Natural killer cell (primary cell): ENCODE measurements around the gene PADI1. TPM values are rescaled to one million over a fixed set of nuclear protein-coding genes. Genes with fewer than 3 reads are reported as not detected.

ENCODE experiments used
- ATAC-seq, 3 donors: fragments of 150-1000 bp in 2 of 3; fragments of 200-7000 bp in 1 of 3; cut with Tn5 transposase; 1 replicate in 1 of 3; 2 replicates in 2 of 3; pipeline ENCODE4 v1.10.0; 2021; ENCODE audit warnings: mild to moderate bottlenecking in 2 of 3, moderate library complexity in 2 of 3
- DNase-seq, 2 donors: peaks; one replicate each; pipeline versions ENCODE4 v3.0.0 to v3.0.0-alpha.2; 2013 to 2021; ENCODE audit warnings: mixed read lengths in 1 of 2
- H3K27ac ChIP-seq: one replicate; pipeline ENCODE4 v1.5.1; 2013; ENCODE audit warnings: mild to moderate bottlenecking, low read length
- H3K27me3 ChIP-seq: one replicate; pipeline ENCODE4 v1.6.1; 2013; ENCODE audit warnings: low read length; ENCODE audit not compliant: control insufficient read depth, insufficient read depth
- H3K36me3 ChIP-seq: one replicate; pipeline ENCODE4 v1.6.1; 2013; ENCODE audit warnings: low read length; ENCODE audit not compliant: control insufficient read depth, insufficient read depth
- H3K4me1 ChIP-seq: one replicate; pipeline ENCODE4 v1.6.1; 2013; ENCODE audit warnings: low read length; ENCODE audit not compliant: control insufficient read depth, insufficient read depth
- H3K4me3 ChIP-seq: one replicate; pipeline ENCODE4 v1.5.1; 2013; ENCODE audit warnings: low read length
- H3K9me3 ChIP-seq: one replicate; pipeline ENCODE4 v1.6.1; 2013; ENCODE audit warnings: low read length; ENCODE audit not compliant: control insufficient read depth, insufficient read depth
- H3K27ac Mint-ChIP-seq, 2 donors: one replicate each; pipeline ENCODE4 v1.8.0; 2022; ENCODE audit warnings: mild to moderate bottlenecking in 2 of 2, mixed read lengths in 2 of 2, moderate library complexity in 1 of 2
- H3K27me3 Mint-ChIP-seq, 2 donors: one replicate each; pipeline ENCODE4 v1.8.0; 2022; ENCODE audit warnings: low read depth in 2 of 2, mixed read lengths in 2 of 2
- H3K36me3 Mint-ChIP-seq: one replicate; pipeline ENCODE4 v1.8.0; 2022; ENCODE audit warnings: mixed read lengths
- H3K4me1 Mint-ChIP-seq, 2 donors: one replicate each; pipeline ENCODE4 v1.8.0; 2022; ENCODE audit warnings: mixed read lengths in 2 of 2
- H3K4me3 Mint-ChIP-seq: one replicate; pipeline ENCODE4 v1.8.0; 2022; ENCODE audit warnings: mild to moderate bottlenecking, moderate library complexity, mixed read lengths
- H3K9me3 Mint-ChIP-seq, 2 donors: one replicate each; pipeline ENCODE4 v1.8.0; 2022; ENCODE audit warnings: mixed read lengths in 2 of 2
- CTCF ChIP-seq: fragments of 200-600 bp; IDR thresholded peaks from one replicate; pipeline ENCODE4 v1.8.0; 2022; ENCODE audit warnings: antibody characterized with exemption
- WGBS: methylation state at CpG from one replicate; pipeline ENCODE4 v1.1.7; 2013; ENCODE audit warnings: missing lambda C conversion rate; ENCODE audit not compliant: insufficient coverage; 5-methylcytosine and 5-hydroxymethylcytosine counted together
- intact Hi-C: fragments of 100-400 bp; cut with micrococcal nuclease; formaldehyde crosslinking; loops from one replicate; pipeline ENCODE4 v1.14.2; 2022
- total RNA-seq, 4 donors: library from RNA; stranded (reverse); fragments of 120-200 nt in 1 of 4; gene quantifications; one replicate each; pipeline versions ENCODE4 v1.2.3 to v1.2.4, GENCODE V29; 2013 to 2022

The PADI1 gene
- total RNA-seq, 3 donors from 2014 or later (not counting 1 experiment from before 2014, with no cell fraction given), result not detected

- Histone ChIP-seq H3K27me3 (no peaks in the 10 kb centered on the region), H3K27ac (no peak overlapping the region), H3K9me3 (no peaks in the 10 kb centered on the region), H3K4me1 (peaks cover 9% of the 10 kb centered on the region), H3K4me3 (no peak overlapping the region), H3K36me3 (no peaks in the 10 kb centered on the region)
- Mint-ChIP-seq H3K4me3 (no peak overlapping the region), H3K9me3 (no peaks in the 10 kb centered on the region), H3K27me3 (peaks cover 3 to 11% of the 10 kb centered on the region in 2 donors), H3K36me3 (no peaks in the 10 kb centered on the region), H3K27ac (no peak overlapping the region), H3K4me1 (no peaks in the 10 kb centered on the region)
- 90% methylated on average over 5 of the region's 5 CpGs for WGBS
- DNase-seq, result no peak
- intact Hi-C loops, result no loop called here
- no peak for ATAC-seq
- TF ChIP-seq CTCF, result no peak
These were observed 82.3 kb downstream of the PADI1 start for GRCh38 chr1:17287130-17287776.

GRCh38 chr1:17289721-17290120 lies 84.8 kb downstream of the PADI1 start:
- Mint-ChIP-seq H3K9me3 (no peaks in the 10 kb centered on the region), H3K36me3 (no peaks in the 10 kb centered on the region), H3K27ac (no peak overlapping the region), H3K4me3 (no peak overlapping the region), H3K4me1 (no peaks in the 10 kb centered on the region), H3K27me3 (peaks cover 7 to 20% of the 10 kb centered on the region in 2 donors)
- no peak overlapping the region for H3K4me3 ChIP-seq
- no peaks in the 10 kb centered on the region for H3K27me3 ChIP-seq
- TF ChIP-seq CTCF, result no peak
- 89% methylated on average over 2 of the region's 2 CpGs for WGBS
- H3K27ac ChIP-seq, result no peak overlapping the region
- peaks cover 6% of the 10 kb centered on the region for H3K4me1 ChIP-seq
- DNase-seq, result no peak
- H3K36me3 ChIP-seq, result no peaks in the 10 kb centered on the region
- intact Hi-C loops, result no loop called here
- ATAC-seq, result no peak
- H3K9me3 ChIP-seq, result no peaks in the 10 kb centered on the region

- WGBS, result 83% methylated on average over 3 of the region's 3 CpGs
- H3K9me3 ChIP-seq, result no peaks in the 10 kb centered on the region
- H3K27ac ChIP-seq, result no peak overlapping the region
- intact Hi-C loops, result no loop called here
- H3K4me1 ChIP-seq, result peaks cover 6% of the 10 kb centered on the region
- DNase-seq (no peak), ATAC-seq (no peak)
- no peak overlapping the region for H3K4me3 ChIP-seq
- peaks cover 7 to 20% of the 10 kb centered on the region in 2 donors for H3K27me3 Mint-ChIP-seq
- no peak overlapping the region for H3K27ac Mint-ChIP-seq
- H3K27me3 ChIP-seq, result no peaks in the 10 kb centered on the region
- H3K4me1 Mint-ChIP-seq, result no peaks in the 10 kb centered on the region
- no peaks in the 10 kb centered on the region for H3K9me3 Mint-ChIP-seq
- no peaks in the 10 kb centered on the region for H3K36me3 ChIP-seq
- no peaks in the 10 kb centered on the region for H3K36me3 Mint-ChIP-seq
- H3K4me3 Mint-ChIP-seq, result no peak overlapping the region
- TF ChIP-seq CTCF, result no peak
These were observed 85.6 kb downstream of the PADI1 start for GRCh38 chr1:17290553-17290952.
